SK-N-SH (cell line): ENCODE measurements around the gene MAST2.

Experiments used
- CHD2 ChIP-seq: fragments of 150-350 bp; IDR thresholded peaks from 2 replicates; pipeline ENCODE4 v1.6.1; 2018; ENCODE audit warnings: low read length; ENCODE audit not compliant: partially characterized antibody
- EP300 ChIP-seq, 2 experiments: IDR thresholded peaks; 2 replicates each; pipeline versions ENCODE4 v1.4.0 to v1.6.1; 2012; ENCODE audit warnings: borderline replicate concordance in 1 of 2, low read depth in 1 of 2, low read length in 1 of 2
- EZH2phosphoT487 ChIP-seq: fragments of 200-600 bp; sonication (generic); IDR thresholded peaks from 2 replicates; pipeline ENCODE4 v1.6.1; 2017; ENCODE audit warnings: low read depth, mixed run types, mild to moderate bottlenecking, antibody characterized with exemption, moderate library complexity, borderline replicate concordance
- GABPA ChIP-seq: IDR thresholded peaks from 2 replicates; pipeline ENCODE4 v1.4.0; 2012; ENCODE audit warnings: low read depth, mild to moderate bottlenecking
- JUND ChIP-seq: IDR thresholded peaks from 2 replicates; pipeline ENCODE4 v1.4.0; 2012
- MXI1 ChIP-seq: IDR thresholded peaks from 2 replicates; pipeline ENCODE4 v1.6.1; 2012; ENCODE audit warnings: mild to moderate bottlenecking, low read depth, low read length, improper control_type of control experiment
- NRF1 ChIP-seq: IDR thresholded peaks from 2 replicates; pipeline ENCODE4 v1.6.1; 2012; ENCODE audit warnings: low read depth, mild to moderate bottlenecking, low read length
- POLR2AphosphoS5 ChIP-seq: IDR thresholded peaks from 2 replicates; pipeline ENCODE4 v1.6.1; 2012; ENCODE audit warnings: low read depth, low read length
- RAD21 ChIP-seq: IDR thresholded peaks from 2 replicates; pipeline ENCODE4 v1.6.1; 2012; ENCODE audit warnings: mild to moderate bottlenecking, low read length
- RXRA ChIP-seq: IDR thresholded peaks from 2 replicates; pipeline ENCODE4 v1.4.0; 2012; ENCODE audit warnings: low read depth, mild to moderate bottlenecking, borderline replicate concordance
- SIN3A ChIP-seq: IDR thresholded peaks from 2 replicates; pipeline ENCODE4 v1.6.1; 2012; ENCODE audit warnings: low read depth, mild to moderate bottlenecking, low read length, moderate library complexity, borderline replicate concordance
- TF ChIP-seq, protein P1 (sequence below): fragments of 200-600 bp; sonication (generic); IDR thresholded peaks from 2 replicates; pipeline ENCODE4 v1.6.1; 2017; ENCODE audit warnings: antibody characterized with exemption, mild to moderate bottlenecking, moderate library complexity
- TF ChIP-seq, protein P2 (sequence below): IDR thresholded peaks from 2 replicates; pipeline ENCODE4 v1.6.1; 2012; ENCODE audit warnings: mild to moderate bottlenecking, low read depth, low read length, moderate library complexity
- TF ChIP-seq, protein P3 (sequence below): IDR thresholded peaks from 2 replicates; pipeline ENCODE4; 2012

DNA sequence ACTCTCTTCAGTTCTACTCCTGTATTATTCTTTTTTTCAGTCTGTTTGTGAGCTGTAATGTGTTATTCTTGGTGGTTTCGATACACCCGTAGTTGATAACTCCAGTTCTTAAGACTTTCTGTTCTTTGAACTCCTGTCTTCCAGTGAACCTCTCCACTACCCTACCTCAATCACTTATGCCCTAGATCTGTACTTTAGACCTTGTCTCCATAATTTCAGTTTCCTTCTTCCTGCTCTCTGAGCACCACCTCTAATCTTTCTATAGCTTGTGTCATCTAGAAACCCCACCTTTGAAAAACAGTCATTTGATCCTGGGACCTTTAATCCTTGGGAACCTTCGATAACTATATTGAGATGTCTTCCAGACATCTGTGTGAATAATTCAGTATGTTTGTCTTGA lies 169.7 kb downstream of the MAST2 start:
- TF ChIP-seq JUND (no peak), POLR2AphosphoS5 (no peak), NRF1 (no peak), RXRA (no peak), EP300 (IDR thresholded peaks at IDR 0.05; ENCODE audit: borderline replicate concordance in 1 of 2, low read depth in 1 of 2, low read length in 1 of 2) (no peak), SIN3A (no peak), GABPA (no peak), CHD2 (no peak), MXI1 (no peak), RAD21 (no peak), EZH2phosphoT487 (no peak)
- TF ChIP-seq, protein P1, sequence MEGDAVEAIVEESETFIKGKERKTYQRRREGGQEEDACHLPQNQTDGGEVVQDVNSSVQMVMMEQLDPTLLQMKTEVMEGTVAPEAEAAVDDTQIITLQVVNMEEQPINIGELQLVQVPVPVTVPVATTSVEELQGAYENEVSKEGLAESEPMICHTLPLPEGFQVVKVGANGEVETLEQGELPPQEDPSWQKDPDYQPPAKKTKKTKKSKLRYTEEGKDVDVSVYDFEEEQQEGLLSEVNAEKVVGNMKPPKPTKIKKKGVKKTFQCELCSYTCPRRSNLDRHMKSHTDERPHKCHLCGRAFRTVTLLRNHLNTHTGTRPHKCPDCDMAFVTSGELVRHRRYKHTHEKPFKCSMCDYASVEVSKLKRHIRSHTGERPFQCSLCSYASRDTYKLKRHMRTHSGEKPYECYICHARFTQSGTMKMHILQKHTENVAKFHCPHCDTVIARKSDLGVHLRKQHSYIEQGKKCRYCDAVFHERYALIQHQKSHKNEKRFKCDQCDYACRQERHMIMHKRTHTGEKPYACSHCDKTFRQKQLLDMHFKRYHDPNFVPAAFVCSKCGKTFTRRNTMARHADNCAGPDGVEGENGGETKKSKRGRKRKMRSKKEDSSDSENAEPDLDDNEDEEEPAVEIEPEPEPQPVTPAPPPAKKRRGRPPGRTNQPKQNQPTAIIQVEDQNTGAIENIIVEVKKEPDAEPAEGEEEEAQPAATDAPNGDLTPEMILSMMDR = no peak
- TF ChIP-seq, protein P2, sequence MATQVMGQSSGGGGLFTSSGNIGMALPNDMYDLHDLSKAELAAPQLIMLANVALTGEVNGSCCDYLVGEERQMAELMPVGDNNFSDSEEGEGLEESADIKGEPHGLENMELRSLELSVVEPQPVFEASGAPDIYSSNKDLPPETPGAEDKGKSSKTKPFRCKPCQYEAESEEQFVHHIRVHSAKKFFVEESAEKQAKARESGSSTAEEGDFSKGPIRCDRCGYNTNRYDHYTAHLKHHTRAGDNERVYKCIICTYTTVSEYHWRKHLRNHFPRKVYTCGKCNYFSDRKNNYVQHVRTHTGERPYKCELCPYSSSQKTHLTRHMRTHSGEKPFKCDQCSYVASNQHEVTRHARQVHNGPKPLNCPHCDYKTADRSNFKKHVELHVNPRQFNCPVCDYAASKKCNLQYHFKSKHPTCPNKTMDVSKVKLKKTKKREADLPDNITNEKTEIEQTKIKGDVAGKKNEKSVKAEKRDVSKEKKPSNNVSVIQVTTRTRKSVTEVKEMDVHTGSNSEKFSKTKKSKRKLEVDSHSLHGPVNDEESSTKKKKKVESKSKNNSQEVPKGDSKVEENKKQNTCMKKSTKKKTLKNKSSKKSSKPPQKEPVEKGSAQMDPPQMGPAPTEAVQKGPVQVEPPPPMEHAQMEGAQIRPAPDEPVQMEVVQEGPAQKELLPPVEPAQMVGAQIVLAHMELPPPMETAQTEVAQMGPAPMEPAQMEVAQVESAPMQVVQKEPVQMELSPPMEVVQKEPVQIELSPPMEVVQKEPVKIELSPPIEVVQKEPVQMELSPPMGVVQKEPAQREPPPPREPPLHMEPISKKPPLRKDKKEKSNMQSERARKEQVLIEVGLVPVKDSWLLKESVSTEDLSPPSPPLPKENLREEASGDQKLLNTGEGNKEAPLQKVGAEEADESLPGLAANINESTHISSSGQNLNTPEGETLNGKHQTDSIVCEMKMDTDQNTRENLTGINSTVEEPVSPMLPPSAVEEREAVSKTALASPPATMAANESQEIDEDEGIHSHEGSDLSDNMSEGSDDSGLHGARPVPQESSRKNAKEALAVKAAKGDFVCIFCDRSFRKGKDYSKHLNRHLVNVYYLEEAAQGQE = no peak
- TF ChIP-seq, protein P3, sequence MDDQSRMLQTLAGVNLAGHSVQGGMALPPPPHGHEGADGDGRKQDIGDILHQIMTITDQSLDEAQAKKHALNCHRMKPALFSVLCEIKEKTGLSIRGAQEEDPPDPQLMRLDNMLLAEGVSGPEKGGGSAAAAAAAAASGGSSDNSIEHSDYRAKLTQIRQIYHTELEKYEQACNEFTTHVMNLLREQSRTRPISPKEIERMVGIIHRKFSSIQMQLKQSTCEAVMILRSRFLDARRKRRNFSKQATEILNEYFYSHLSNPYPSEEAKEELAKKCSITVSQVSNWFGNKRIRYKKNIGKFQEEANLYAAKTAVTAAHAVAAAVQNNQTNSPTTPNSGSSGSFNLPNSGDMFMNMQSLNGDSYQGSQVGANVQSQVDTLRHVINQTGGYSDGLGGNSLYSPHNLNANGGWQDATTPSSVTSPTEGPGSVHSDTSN = no peak
